Fibroblast of the aortic adventitia (primary cell): Measurements from ENCODE around the gene NMNAT2. TPM values are rescaled to one million over a fixed set of nuclear protein-coding genes. Genes with fewer than 3 reads are reported as not detected.

Experiments used
- DNase-seq: peaks from one replicate; pipeline ENCODE4 v3.0.0-alpha.2; 2010; ENCODE audit warnings: low read depth
- H3K4me3 ChIP-seq: 2 replicates; pipeline ENCODE4 v1.5.1; 2011; ENCODE audit warnings: low read depth, mild to moderate bottlenecking, control low read depth, low read length, moderate library complexity
- CTCF ChIP-seq: IDR thresholded peaks from 2 replicates; pipeline ENCODE4 v1.5.1; 2011; ENCODE audit warnings: mild to moderate bottlenecking, low read length, control low read depth, inconsistent platforms; ENCODE audit not compliant: insufficient read depth
- total RNA-seq: library from RNA; depleted of rRNA; stranded (reverse); fragments of >200 nt; gene quantifications from 2 replicates; pipeline ENCODE4 v1.2.3, GENCODE V29; 2012; ENCODE audit warnings: low replicate concordance

The NMNAT2 gene
- 0.49 and 3.4 TPM in 2 replicates for total RNA-seq

GRCh38 chr1:183417772-183418491 lies at the start of gene NMNAT2:
TSS of gene NMNAT2 (minus strand) at chr1:183418380. CDS start at chr1:183418267, 113 bp downstream.
- peak; percentile 14 for DNase-seq
- TF ChIP-seq CTCF = no peak
- peak within 1 kb of the TSS; percentile 44 for H3K4me3 ChIP-seq

- DNase-seq = no peak
- H3K4me3 ChIP-seq = no peak overlapping the region
- no peak for TF ChIP-seq CTCF
These were observed 49.5 kb upstream of the NMNAT2 start for GRCh38 chr1:183467687-183468086.

GRCh38 chr1:183466781-183467180 lies 48.6 kb upstream of the NMNAT2 start:
- no peak for DNase-seq
- TF ChIP-seq CTCF = no peak
- no peak overlapping the region for H3K4me3 ChIP-seq

GRCh38 chr1:183463566-183463965 lies 45.4 kb upstream of the NMNAT2 start:
- no peak for TF ChIP-seq CTCF
- H3K4me3 ChIP-seq = no peak overlapping the region
- no peak for DNase-seq

- no peak overlapping the region for H3K4me3 ChIP-seq
- no peak for TF ChIP-seq CTCF
- peak; percentile 35 for DNase-seq
These were observed 43.2 kb upstream of the NMNAT2 start for GRCh38 chr1:183461350-183461749.

- no peak for TF ChIP-seq CTCF
- DNase-seq = no peak
- no peak overlapping the region for H3K4me3 ChIP-seq
These were observed 42.4 kb upstream of the NMNAT2 start for GRCh38 chr1:183460596-183460995.

GRCh38 chr1:183457449-183457848 lies 39.3 kb upstream of the NMNAT2 start:
- TF ChIP-seq CTCF = no peak
- no peak overlapping the region for H3K4me3 ChIP-seq
- DNase-seq = no peak
